GM21619 (cell line): ENCODE data around the gene NABP1.

ENCODE experiments used
- ATAC-seq: cut with Tn5 transposase; IDR thresholded peaks from one replicate; pipeline ENCODE4 v1.9.1; 2021; ENCODE audit not compliant: unreplicated experiment

Gene NABP1

DNA sequence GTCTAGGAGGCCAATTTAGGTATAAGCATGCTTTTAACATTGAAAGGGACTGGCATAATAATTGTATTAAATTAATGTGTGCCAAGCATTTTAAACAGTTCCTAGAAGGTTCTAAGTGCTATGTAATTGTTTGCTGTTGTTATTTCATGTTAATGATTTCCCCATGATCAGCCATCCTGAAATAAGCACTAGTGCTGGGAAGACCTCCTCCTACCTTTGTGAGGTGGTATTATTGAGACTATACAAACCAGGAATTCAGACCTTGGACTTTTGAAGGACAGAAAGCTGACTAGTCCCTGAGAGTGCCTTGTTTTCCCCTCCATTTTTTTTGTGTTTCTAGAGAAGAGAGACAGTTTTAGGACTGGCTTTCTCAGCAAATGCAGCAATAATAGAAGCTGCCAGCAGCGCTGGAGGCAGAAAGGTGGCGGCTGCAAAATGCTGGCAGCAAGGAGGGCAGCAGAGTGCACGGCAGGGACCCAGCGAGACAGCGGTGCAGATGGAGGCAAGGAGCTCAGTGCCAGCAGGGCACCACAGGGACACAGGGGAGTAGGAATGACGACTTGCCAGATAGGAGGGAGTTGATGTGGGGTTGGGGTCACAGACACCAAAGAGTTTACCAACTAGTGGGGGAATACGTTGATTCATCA is 25.3 kb downstream of the NABP1 start:
- ATAC-seq = no peak

DNA sequence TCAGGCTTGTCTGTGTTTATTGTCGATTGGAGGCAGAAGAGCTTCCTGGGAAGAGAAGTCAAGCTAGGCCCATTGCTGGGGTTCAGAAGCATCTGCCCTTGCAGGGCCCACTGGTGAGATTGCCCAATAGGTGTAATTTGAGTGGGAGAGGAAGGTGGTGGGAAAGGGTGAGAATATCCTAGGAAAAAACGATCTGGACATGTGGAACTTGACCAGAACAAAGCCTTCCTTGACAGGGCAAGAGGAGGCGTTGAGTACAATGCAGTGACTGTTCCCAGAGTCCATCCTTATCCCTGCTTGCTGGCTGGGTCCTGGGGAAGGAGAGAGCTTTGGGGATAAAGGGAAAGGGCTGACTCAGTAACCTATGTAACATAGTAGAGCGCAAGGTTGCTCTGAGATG is 27.1 kb downstream of the NABP1 start:
- ATAC-seq = no peak

DNA sequence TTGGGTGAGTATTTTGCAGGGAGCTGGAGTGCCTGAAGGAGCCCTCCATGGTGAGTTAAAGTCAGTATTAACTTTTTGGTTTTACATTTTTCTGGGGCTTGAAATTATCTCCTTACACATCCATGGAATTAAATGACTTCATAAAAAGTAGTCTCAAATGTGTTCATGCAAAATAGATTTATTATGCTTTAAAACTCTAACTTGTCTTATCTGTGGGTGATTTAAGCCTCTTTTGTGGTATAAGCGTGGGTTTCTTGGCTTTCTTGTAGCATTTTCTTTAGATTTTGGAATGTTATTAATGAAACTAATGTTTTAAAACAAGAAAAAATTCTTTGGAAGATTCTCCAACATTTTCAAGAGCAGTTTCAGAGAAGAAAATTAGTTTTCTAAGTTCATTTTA is 27.8 kb downstream of the NABP1 start:
- no peak for ATAC-seq

DNA sequence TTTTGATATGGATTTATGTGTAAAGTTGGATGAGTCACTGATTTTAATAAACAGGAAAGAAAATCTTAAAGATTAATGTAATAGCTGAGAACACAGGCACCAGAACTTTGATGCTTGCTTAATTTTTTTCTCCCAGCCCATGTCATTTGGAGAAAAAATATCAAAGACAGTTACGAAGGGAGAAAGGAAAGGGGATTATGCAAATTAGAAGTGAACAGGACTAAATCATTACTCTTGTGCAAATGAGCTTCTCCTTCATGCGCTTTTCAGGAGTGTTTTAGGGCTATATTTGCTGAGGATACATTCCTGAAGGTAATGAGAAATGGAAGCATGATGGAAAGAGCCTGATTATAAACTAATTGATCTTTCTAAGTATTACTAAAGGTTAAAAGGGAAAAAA is 28.9 kb downstream of the NABP1 start:
- no peak for ATAC-seq

DNA sequence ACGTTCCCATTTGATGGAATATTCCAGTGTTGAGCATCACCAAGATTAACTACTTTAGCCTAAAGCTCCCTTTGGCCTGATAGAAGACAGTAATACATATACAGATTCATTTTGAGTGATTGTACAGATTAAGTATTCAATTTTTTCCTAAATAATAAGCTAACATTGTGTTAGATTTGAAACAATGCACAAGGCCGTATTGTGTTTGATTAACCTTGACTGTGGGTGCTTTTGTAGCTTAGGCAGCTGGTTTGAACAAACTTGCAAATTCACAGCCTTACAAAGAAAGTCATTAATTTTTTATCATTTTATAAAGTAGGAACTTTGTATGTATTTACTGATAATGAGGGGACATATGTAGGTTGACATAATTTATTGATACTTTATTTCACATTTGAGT is 29.6 kb downstream of the NABP1 start:
- no peak for ATAC-seq

DNA sequence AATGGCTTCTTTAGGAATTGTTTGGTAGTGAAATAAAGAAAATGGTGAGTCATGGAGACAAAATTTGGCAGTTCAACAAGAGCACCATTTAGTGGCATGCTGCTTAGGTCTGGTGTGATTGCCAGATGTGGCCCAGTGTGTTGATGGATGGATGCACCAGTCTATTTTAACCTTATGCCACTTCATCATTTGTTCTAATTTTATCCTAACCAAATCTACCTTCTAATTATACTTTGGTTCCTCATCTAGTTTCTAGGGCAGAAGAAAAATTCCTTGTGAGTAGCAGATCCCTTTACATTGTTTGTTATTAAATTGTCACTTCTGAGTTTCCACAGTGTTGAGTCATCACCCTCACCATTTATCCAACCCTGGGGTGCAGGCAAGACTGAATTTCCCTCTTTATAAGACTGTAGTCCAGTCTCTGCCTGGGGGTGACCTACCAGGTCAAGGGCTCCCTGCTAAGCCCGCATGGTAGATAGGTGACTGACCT is 32.5 kb downstream of the NABP1 start:
- no peak for ATAC-seq

DNA sequence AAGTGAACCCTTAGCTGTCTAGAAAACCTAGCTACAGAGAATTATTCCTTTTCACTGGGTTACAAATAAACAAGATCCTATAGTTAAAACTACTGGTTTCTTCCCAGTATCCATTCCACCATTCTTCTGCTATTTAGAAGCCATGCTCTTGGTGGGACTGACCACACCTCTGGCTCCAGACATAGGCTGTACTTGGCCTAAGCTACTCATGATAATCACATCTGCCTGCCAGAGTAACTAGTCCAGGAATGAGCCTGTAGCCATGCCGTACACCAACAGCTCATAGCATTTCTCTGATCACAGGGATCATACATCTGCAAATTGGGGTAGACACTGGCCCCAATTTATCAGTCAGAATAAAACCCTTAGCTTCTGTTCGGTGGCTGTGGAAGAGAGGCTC is 33.7 kb downstream of the NABP1 start:
- no peak for ATAC-seq

DNA sequence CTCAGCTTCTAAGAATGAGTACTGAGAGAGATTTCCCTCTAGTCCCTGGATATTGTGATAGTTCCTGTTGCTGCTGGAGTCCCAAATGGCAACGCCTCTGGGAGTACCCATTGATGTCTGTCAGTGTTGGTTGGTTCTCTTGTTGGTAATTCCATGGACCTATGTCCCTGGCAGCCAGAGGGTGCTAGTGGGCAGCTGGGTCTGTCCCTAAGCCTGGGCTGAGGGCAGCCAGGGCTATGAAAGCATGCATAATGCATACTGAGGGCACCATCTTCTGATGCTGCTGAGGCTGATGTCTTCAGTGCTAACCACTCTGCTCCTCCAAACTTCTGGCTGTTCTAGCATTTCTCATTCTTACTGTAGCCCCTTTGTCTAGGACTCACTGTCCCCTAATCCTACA is 35.9 kb downstream of the NABP1 start:
- ATAC-seq = no peak

DNA sequence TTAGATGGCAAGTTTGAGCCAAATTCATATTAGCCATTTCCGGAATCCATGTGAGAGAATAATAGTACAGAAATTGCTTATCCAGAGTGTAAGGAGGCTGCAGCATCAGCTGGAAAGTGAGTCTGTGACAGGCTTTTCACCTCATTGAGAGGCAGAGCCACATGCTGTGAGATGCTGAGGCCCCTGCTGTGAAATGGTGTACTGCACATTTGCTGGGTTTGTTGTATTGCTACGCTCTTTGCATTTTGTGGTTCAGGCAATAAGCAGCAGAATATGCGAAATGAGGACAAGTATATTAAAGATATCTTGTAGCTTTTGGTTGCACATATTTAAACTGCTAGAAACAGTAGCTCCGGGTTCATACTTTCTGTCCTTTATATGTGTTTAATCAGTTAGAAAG is 37.0 kb downstream of the NABP1 start:
- ATAC-seq = no peak

DNA sequence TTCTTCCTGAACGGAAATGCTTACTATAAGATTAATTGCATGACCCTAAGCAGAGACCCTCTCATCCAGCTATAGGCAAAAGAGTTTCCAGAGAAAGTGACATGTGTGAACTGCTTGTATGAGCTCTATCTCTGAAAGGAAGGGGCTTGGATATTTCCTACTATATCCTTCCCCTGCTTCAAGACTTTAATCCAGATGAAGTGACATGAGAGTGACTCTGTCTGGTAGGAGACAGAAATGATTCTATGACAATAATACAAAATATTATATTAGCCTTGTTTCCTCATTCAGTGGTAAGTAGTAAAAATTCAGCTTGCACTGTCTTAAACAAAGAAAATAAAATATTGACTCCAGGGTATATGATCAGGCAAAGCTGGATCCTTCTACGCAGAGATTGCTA is 37.5 kb downstream of the NABP1 start:
- no peak for ATAC-seq

DNA sequence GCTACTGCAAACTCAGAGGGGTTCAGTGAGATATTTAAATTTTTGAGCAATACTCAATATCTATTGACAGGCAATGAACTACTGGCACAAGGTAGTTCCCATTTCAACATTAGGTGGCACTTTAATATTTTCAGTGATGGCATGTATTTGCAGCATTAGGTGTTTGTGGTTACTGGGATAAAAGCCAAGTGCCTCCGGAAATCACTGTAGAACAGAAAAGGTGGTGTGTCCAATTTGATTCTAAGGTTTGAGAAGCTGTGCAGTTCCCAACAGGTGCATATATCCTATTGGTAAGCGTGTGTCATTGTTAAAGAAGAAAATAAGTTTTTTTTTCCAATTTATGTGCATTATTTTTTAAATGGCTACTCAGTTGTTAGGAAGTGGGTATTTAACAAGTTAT is 41.3 kb downstream of the NABP1 start:
- ATAC-seq = no peak

DNA sequence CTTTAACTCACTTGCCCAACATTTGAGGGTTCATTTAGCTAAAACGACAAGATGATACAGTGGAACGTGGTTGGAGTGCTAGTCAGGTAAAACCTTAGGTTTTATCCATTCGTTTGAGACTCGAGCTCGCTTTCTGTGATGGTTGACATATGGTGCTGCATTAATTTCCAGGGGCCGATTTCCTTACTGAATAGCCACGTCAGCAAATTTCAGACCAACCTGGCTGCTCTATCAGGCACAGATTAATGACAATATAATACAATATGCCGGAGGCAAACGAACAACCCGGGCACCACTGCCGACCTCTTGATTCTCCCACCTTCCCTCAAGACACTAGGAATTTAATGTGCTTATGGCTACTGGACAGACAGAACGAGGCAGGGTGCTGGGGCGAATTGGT is 42.0 kb downstream of the NABP1 start:
- ATAC-seq = no peak

DNA sequence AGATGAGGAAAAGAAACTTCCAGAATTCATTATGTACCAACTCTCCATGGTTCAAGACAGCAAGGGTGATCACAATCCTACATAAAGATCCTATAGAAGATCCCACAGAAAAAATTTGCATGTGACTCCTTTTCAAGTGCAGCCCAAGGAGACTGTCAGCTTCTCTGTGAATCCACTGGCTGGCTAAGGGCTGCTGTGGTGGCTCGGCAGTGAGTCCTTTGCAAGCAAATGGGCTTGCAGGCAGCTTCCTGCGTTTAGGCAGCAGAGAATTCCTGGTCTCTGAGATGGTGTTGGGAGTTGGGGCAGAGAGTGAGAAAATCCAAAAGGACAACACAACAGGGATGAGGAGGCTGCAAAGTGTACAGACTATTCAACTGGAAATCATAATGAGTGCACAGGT is 43.4 kb downstream of the NABP1 start:
- no peak for ATAC-seq

DNA sequence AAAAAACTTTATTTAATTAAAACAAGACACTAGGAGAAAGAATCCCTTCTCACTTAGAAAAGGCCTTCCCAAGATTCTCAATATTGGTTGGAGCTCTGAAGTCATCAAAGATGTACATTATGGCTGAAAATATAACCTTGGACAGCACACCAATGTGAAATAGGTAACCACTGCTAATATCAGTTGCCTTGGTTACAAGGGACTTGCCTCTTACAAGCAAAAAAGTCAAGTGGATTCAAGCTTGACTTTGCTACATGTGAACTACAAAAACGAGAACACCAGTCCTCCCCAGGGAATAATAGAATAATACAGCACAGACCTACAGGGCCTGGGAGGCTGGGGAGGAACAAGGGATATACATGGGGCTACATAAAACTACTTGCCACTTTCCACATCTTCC is 46.1 kb downstream of the NABP1 start:
- peak; percentile 76 for ATAC-seq

DNA sequence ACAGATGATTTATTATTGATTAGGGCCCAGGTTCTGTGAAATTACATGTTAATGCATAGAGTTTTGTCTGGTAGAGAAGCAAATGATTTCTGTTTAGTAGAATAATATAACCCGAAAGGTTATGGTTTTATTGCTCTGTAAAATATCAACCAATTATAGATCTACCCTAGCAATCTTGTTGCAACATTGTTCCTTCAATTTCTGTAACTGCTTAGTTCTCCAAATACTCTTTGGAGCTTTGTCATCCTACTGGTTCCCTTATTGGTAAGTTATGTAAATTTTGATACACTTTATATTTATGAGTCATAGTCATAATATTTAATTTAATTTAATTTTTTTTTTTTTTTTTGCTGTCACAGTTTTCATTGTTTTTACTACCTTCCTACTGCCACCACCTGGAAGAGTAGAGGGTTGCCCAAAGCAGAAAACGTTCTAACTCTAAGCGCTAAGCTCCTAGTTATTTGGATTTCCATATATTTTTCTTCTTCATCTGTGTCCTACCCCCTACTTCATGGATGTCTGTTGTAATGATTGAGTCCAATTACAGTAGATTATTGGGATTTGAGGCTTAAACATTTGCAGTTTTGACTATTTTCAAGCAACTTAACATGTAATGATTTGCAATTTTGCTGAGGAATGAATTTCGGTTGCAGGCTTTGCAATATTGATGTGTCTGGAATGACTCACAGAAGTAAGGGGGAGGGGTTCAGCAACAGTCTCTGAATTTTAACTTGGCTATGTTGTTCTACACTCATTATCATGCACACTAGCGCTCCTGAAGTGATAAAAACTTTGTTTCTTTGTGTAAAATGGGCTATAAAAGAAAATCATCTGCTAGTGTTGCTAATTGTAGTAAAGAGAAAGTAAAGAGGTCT is 51.1 kb downstream of the NABP1 start:
- peak; percentile 61 for ATAC-seq

DNA sequence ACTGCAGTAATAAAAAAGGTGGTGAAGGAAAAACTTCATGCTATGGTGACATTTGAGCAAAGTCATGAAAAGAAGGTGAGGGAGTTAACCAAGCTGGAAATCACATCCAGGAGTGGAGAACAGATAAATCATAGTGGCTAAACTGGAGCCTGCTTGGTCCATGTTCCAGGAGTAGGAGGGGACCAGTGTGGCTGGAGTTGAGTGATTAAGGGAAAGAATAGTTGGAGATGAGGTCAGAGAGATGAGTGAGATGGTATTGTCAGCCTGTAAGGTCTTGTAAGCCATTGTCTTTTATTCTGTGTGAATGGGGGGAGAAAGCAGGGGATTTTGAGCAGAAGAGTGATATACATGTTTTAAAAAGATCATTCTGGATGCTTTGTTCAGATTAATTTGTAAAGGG is 52.3 kb downstream of the NABP1 start:
- no peak for ATAC-seq
